Measurements from ENCODE around the gene ONECUT2. TPM values are rescaled to one million over a fixed set of nuclear protein-coding genes. Genes with fewer than 3 reads are reported as not detected.

Gene ONECUT2
- total RNA-seq, 1 donor from 2014 or later = 0.05 TPM

DNA sequence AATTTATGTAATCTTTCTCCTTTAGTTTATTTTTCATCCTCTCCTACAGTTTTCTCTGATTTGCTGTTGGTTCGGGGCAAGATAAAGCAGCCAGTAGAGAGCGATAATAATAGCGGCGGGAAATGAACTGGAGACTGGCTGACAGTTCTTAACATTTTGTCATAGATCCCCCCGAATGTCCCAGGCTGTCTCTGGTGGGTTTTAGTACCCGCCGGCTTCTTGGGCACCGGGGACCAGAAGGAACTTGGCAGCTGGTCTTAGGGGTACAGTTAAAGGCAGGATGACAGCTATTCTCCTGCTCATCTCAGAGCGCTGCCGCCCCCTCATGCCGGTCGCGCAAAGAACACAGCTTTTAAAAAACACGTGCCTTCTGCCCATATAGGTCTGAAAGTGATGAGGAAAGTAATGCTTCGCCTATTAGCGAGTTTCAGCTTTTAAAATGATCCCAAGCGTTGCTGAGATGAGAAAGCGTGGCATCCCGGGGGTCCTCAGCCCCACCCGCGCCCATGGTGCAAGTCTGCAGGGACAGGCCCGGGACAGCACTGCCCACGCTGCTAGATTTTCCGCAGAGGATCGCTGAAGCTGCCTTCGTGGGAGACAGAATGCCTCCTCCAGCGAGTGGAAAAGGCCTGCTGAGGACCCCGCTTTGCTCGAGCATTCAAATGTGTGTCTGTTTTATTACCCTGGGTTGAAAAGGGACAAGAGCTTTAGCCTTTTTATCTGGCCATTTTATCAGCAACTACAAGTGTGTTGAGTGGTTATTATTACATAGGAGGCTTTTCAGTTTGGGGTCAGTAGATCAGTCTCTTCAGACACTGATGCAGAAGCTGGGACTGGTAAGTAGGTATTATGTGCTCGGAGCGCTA is 3.8 kb downstream of the ONECUT2 start:
- Mint-ChIP-seq H3K27me3 (ENCODE audit: unreplicated experiment) (peaks cover 91% of the 10 kb centered on the region), H3K36me3 (ENCODE audit: unreplicated experiment) (no peaks in the 10 kb centered on the region), H3K9me3 (ENCODE audit: unreplicated experiment) (no peaks in the 10 kb centered on the region), H3K27ac (ENCODE audit: unreplicated experiment) (no peak overlapping the region), H3K4me3 (ENCODE audit: unreplicated experiment) (peak overlapping the region; percentile 18), H3K4me1 (ENCODE audit: unreplicated experiment) (peaks cover 50% of the 10 kb centered on the region)
- TF ChIP-seq CTCF (IDR thresholded peaks at IDR 0.05) = no peak
- no peak for DNase-seq (ENCODE audit: extremely low spot score, unreplicated experiment)

GRCh38 chr18:57439609-57439968 is 4.4 kb downstream of the ONECUT2 start:
- no peak overlapping the region for H3K27ac Mint-ChIP-seq (ENCODE audit: unreplicated experiment)
- H3K4me3 Mint-ChIP-seq (ENCODE audit: unreplicated experiment) = peak overlapping the region; percentile 18

DNA sequence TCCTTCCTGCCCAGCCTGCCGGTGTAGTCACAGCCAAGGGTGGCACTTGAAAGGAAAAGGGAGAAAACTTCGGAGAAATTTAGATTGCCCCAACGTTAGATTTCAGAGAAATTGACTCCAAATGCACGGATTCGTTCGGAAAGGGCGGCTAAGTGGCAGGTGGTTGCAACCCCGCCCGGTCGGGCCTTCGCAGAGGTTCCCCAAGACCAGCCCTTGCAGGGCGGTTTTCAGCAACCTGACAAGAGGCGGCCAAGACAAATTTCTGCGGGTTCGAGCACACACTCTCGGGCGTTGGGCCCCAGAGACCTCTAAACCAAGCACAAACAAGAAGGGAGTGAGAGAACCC is 4.8 kb downstream of the ONECUT2 start:
- TF ChIP-seq CTCF (IDR thresholded peaks at IDR 0.05) = no peak
- DNase-seq (ENCODE audit: extremely low spot score, unreplicated experiment) = no peak
- no peaks in the 10 kb centered on the region for H3K9me3 Mint-ChIP-seq (ENCODE audit: unreplicated experiment)
- peaks cover 43% of the 10 kb centered on the region for H3K4me1 Mint-ChIP-seq (ENCODE audit: unreplicated experiment)
- peaks cover 91% of the 10 kb centered on the region for H3K27me3 Mint-ChIP-seq (ENCODE audit: unreplicated experiment)
- H3K36me3 Mint-ChIP-seq (ENCODE audit: unreplicated experiment) = no peaks in the 10 kb centered on the region
- H3K27ac Mint-ChIP-seq (ENCODE audit: unreplicated experiment) = no peak overlapping the region
- no peak overlapping the region for H3K4me3 Mint-ChIP-seq (ENCODE audit: unreplicated experiment)

More at GRCh38 chr18:57439609-57439968, 4.4 kb downstream of the ONECUT2 start:
- H3K36me3 Mint-ChIP-seq (ENCODE audit: unreplicated experiment) = no peaks in the 10 kb centered on the region
- peaks cover 47% of the 10 kb centered on the region for H3K4me1 Mint-ChIP-seq (ENCODE audit: unreplicated experiment)
- no peak for TF ChIP-seq CTCF (IDR thresholded peaks at IDR 0.05)
- DNase-seq (ENCODE audit: extremely low spot score, unreplicated experiment) = no peak
- peaks cover 91% of the 10 kb centered on the region for H3K27me3 Mint-ChIP-seq (ENCODE audit: unreplicated experiment)
- H3K9me3 Mint-ChIP-seq (ENCODE audit: unreplicated experiment) = no peaks in the 10 kb centered on the region

DNA sequence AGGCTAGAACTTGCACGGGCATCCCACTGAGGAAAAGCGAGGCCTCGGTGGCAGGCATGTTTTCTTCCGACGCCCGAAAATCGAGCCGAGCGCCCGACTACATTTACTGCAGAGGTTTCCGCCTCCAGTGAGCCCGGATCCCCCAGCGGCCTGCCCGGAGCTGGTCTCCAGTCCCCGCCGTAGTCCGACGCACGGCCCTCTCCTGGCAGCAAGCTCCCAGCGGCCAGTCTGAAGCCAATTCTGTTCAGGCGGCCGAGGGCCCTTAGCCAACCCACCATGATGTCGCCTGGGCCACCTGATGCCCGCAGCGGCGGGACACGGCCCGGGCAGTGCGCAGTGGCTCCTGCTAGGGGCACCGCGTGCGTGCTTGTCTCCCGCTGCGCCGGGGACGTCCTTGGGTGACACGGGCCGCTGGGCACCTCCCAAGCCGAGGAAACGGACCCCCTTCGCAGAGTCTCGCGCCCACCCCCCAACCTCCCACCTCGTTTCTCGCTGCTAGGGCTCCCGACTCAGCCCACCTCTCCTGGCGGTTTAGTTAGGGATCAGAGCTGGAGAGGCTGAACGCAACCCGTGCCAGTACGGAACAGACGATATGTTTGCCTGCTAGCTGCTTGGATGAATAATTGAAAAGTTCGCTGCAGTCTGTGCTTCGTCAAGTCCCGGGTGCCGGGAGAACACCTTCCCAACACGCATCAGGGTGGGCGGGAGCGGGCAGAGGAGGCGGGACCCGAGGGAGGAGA is 5.3 kb downstream of the ONECUT2 start:
- Mint-ChIP-seq H3K27ac (ENCODE audit: unreplicated experiment) (no peak overlapping the region), H3K4me1 (ENCODE audit: unreplicated experiment) (peaks cover 41% of the 10 kb centered on the region), H3K27me3 (ENCODE audit: unreplicated experiment) (peaks cover 93% of the 10 kb centered on the region), H3K36me3 (ENCODE audit: unreplicated experiment) (no peaks in the 10 kb centered on the region), H3K4me3 (ENCODE audit: unreplicated experiment) (no peak overlapping the region), H3K9me3 (ENCODE audit: unreplicated experiment) (no peaks in the 10 kb centered on the region)
- TF ChIP-seq CTCF (IDR thresholded peaks at IDR 0.05) = no peak
- DNase-seq (ENCODE audit: extremely low spot score, unreplicated experiment) = no peak

Data from osteocyte (in vitro differentiated cells).